Activated effector memory CD4-positive, alpha-beta T cell treated with anti-CD3 and anti-CD28 coated beads, Interleukin-2, amount 50 U/mL, for 16 hours (primary cell): ENCODE results near the gene PLA2G15.
A peak's percentile ranks its signal among the peaks of the same experiment; 100 is the strongest.

Source experiments
- DNase-seq: peaks from one replicate; pipeline ENCODE4 v3.0.0-alpha.2; 2020

Gene PLA2G15

GRCh38 chr16:68299571-68300453 is 54.6 kb downstream of the PLA2G15 start:
- DNase-seq: no peak

GRCh38 chr16:68300734-68301459 is 55.7 kb downstream of the PLA2G15 start:
- peak; percentile 9 for DNase-seq

DNA sequence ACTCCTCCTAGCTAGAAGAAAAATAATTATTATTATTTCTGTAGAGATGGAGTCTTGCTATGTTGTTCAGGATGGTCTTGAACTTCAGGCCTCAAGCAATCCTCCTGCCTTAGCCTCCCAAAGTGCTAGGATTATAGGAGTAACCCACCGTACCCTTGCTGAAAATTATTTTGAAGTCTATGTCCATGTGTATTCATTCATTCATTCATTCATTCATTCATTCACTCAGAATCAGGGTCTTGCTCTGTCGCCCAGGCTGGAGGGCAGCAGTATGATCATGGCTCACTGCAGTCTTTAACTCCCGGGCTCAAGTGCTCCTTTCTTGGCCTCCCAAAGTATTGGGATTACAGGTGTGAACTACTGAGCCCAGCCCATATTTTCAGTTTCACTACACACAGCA is 61.5 kb downstream of the PLA2G15 start:
- DNase-seq: no peak

DNA sequence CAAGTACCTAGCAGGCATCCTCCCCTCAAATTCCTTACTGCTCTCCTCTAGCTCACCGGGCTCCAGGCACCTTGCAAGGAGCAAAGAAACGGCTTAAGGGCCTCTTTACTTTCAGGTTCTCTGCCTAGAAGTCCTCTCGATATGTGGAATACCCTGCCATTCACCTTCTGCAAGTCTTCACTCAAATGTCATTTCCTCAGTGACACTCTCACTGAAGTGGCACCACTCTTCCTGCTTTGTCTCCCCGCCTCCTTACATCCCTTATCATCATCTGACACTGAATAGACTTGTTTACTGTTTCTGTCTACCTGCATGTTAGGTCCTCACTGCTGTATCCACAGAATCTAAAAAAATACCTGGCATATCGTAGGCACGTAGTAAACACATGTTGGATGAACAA is 64.6 kb downstream of the PLA2G15 start:
- no peak for DNase-seq

GRCh38 chr16:68310437-68310773 is 65.2 kb downstream of the PLA2G15 start:
- DNase-seq: no peak
